ENCODE results near the gene SELENOM.
"Not testable (repeated sequence)": the region's sequence is repeated elsewhere in the genome, so short reads cannot be mapped to it uniquely, and the experiment has no call there.

Gene SELENOM

DNA sequence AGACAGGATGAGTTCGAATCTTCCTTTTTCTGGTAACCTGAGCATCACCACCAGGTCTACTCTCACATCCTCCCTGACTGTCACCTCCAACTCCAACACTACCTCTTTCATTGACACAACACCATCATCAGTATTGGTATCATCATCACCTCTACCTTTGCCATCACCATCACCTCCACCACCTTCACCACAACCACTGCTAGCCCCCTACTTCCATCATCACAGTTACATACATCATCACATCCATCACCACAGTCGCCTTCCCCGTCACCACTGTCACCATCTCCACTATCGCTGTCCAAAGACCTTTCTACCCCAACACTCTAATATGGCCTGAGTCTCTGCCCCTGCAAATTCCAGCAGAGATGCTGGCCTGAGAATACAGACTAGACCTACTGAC, 14.0 kb upstream of the SELENOM start:
- H3K36me3 ChIP-seq (ENCODE audit: insufficient read depth, low read depth, low read length), result no peaks in the 10 kb centered on the region
- no peaks in the 10 kb centered on the region for H3K27me3 ChIP-seq (ENCODE audit: insufficient read depth, low read length)
- no peak overlapping the region for H3K27ac ChIP-seq (ENCODE audit: low read length)
- 0 out of 2 replicates have a peak, but pooled peaks cover 4% of the 10 kb centered on the region for H3K4me1 ChIP-seq (ENCODE audit: insufficient read depth, low read length)
- H3K9ac ChIP-seq (ENCODE audit: low read depth, low read length), result no peak overlapping the region
- H3K9me3 ChIP-seq (ENCODE audit: insufficient read depth, low read depth, low read length), result no peaks in the 10 kb centered on the region
- H3K4me3 ChIP-seq (ENCODE audit: low read length), result no peak overlapping the region

DNA sequence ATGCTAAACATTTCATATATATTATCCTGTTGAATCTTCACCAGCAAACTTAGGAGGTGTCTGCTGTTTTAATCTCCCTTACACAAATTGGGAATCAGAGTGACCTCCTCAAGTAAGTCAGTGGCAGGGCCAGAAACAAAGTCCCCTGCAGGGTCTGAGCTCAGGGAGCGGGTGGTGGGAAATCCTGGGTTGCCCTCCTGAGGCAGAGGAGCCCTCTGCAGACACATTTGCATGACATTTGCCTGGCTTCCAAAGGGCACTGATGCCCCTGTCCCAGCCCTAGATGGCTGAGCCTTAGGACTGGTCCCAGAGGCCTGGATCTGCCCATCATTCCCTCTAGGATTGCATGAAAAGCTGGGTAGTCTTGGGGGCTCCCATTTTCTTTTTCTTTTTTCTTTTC, 13.3 kb upstream of the SELENOM start:
- H3K4me1 ChIP-seq (ENCODE audit: insufficient read depth, low read length), result 0 out of 2 replicates have a peak, but pooled peaks cover 4% of the 10 kb centered on the region
- no peaks in the 10 kb centered on the region for H3K36me3 ChIP-seq (ENCODE audit: insufficient read depth, low read depth, low read length)

DNA sequence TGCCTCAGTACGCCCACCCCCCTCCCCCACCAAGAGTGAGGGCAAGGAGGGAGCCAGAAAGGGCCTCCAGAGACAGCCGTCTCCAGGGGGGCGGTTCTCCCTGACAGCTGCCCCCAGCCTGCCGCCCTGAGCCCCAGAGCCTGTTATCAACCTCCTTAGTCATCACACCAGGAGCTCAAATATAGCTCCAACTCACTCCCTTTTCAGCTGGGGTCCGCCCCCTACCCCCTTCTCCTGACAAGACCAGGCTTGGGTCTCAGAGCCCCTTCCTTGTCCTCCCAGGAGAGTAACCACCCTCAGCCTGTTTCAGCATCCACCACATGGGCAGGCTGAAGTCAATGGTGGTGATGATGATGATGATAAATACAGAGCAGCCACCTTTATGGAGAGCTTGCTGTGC, 12.9 kb upstream of the SELENOM start:
- no peak overlapping the region for H3K27ac ChIP-seq (ENCODE audit: low read length)
- no peak overlapping the region for H3K4me3 ChIP-seq (ENCODE audit: low read length)
- 0 out of 2 replicates have a peak, but pooled peaks cover 4% of the 10 kb centered on the region for H3K4me1 ChIP-seq (ENCODE audit: insufficient read depth, low read length)
- no peaks in the 10 kb centered on the region for H3K36me3 ChIP-seq (ENCODE audit: insufficient read depth, low read depth, low read length)
- H3K9ac ChIP-seq (ENCODE audit: low read depth, low read length), result no peak overlapping the region
- H3K9me3 ChIP-seq (ENCODE audit: insufficient read depth, low read depth, low read length), result no peaks in the 10 kb centered on the region
- no peaks in the 10 kb centered on the region for H3K27me3 ChIP-seq (ENCODE audit: insufficient read depth, low read length)

More for the DNA sequence above, 13.3 kb upstream of the SELENOM start:
- Histone ChIP-seq H3K9ac (ENCODE audit: low read depth, low read length) (no peak overlapping the region; the same call in 1 of the 2 replicates), H3K4me3 (ENCODE audit: low read length) (no peak overlapping the region), H3K27ac (ENCODE audit: low read length) (no peak overlapping the region), H3K9me3 (ENCODE audit: insufficient read depth, low read depth, low read length) (no peaks in the 10 kb centered on the region), H3K27me3 (ENCODE audit: insufficient read depth, low read length) (no peaks in the 10 kb centered on the region)

DNA sequence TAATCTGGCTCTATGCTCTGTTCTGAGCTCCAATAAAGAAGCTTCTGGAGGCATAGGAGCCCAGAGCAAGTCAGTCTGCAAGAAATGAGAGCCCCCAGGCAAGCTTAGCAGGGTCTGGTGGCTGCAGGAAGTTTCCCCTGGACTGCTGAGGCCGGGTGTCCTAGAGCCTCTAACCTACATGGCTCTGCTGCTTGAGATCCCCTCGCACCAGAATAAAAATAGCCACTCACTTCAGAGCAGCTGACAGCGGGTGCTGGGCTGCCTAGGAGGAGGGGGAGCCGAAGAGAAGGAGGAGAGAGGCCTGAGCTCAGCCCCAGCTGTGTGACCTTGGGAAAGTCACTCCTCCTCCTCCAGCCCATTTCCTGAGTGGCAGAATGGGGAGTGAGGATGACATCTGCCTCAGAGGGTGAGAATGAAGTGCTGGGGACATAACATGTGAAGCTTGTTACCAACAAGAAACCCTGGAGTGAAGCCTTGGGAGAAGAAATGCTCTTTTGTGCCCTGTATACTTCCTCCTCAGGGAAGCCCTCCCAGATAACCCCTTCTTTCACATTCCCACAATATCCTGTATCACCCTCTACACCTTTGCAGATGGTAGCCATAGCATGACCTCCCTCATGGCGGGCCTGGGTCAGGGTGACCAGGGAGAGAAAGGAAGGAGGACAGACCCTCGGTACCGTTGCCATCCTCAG, 11.8 kb upstream of the SELENOM start:
- Histone ChIP-seq H3K9me3 (ENCODE audit: insufficient read depth, low read depth, low read length) (no peaks in the 10 kb centered on the region), H3K4me1 (ENCODE audit: insufficient read depth, low read length) (0 out of 2 replicates have a peak, but pooled peaks cover 4% of the 10 kb centered on the region), H3K9ac (ENCODE audit: low read depth, low read length) (no peak overlapping the region), H3K36me3 (ENCODE audit: insufficient read depth, low read depth, low read length) (no peaks in the 10 kb centered on the region), H3K27me3 (ENCODE audit: insufficient read depth, low read length) (no peaks in the 10 kb centered on the region), H3K27ac (ENCODE audit: low read length) (no peak overlapping the region), H3K4me3 (ENCODE audit: low read length) (no peak overlapping the region)

DNA sequence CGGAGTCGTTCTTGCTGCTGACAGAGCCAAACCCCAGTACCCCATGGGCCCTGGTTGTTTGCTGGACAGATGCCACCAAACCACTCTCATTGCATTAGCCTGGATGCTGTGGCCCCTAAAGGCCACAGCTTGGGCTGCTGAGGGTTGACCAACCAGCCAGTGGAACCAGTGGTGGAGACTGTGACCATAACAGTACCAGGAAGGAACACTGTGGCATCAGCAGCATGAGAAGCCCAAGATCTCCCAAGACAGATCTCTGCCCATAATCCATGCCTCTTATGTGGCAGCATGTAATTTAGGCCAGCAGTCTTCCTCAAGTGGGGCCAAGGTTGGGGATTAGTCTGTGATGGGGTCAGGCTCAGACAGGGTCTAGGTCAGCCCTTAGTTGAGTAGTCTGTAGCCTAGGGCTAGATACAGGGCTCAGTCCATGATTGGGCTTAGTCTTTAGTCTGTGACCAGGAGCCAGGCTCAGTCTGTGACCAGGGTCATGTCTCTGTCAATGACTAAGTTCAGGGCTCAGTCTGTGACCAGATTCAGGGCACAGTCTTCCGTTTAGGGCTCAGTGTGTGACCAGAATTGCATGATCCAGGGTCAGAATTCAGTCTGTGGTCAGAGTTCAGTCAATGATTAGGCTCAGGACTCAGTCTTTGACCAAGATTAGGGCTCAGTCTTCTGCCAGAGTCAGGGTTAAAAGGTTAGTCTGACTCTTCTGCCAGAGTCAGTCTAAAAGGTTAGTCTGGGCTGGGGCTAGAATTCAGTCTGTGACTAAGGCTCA, 10.9 kb upstream of the SELENOM start:
- Histone ChIP-seq H3K27me3 (ENCODE audit: insufficient read depth, low read length) (no peaks in the 10 kb centered on the region), H3K9ac (ENCODE audit: low read depth, low read length) (no peak overlapping the region), H3K27ac (ENCODE audit: low read length) (no peak overlapping the region), H3K9me3 (ENCODE audit: insufficient read depth, low read depth, low read length) (no peaks in the 10 kb centered on the region), H3K4me1 (ENCODE audit: insufficient read depth, low read length) (0 out of 2 replicates have a peak, but pooled peaks cover 2% of the 10 kb centered on the region), H3K4me3 (ENCODE audit: low read length) (no peak overlapping the region), H3K36me3 (ENCODE audit: insufficient read depth, low read depth, low read length) (no peaks in the 10 kb centered on the region)

DNA sequence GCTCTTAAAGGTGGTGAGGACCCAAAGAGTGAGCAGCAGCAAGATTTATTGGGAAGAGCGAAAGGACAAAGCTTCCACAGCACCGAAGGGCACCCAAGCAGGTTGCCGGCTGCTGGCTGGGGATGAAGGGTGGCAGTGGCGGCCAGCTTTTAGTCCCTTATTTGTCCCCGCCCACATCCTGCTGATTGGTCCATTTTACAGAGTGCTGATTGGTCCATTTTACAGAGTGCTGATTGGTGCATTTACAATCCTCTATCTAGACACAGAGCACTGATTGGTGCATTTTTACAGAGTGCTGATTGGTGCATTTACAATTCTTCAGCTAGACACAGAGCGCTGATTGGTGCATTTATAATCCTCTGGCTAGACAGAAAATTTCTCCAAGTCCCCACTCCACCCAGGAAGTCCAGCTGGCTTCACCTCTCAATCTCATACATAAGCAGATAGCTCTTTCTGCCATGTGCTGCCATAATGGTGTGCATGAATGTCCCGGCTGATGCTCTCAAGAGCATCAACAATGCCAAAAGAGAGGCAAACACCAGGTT, 5.3 kb upstream of the SELENOM start:
- not testable (repeated sequence) for H3K27me3 ChIP-seq (ENCODE audit: insufficient read depth, low read length); H3K36me3 ChIP-seq (ENCODE audit: insufficient read depth, low read depth, low read length); H3K27ac ChIP-seq (ENCODE audit: low read length); H3K9ac ChIP-seq (ENCODE audit: low read depth, low read length); H3K4me3 ChIP-seq (ENCODE audit: low read length); H3K9me3 ChIP-seq (ENCODE audit: insufficient read depth, low read depth, low read length); H3K4me1 ChIP-seq (ENCODE audit: insufficient read depth, low read length)

DNA sequence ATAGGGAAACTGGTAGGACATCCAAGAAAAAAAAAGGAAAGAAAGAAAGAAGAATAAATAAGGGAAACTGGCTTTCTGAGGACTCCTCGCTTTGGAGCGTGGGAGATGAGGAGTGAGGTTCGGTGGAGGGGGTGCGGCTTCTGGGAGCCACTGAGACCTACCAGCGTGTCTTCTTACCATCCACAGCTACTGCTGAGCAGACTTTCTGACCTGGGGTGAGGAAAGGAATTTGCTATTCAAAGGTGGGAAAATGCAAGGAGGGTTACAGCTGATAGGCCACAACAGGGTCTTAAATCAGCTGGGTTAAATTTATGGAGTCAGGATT, 488 bp upstream of the SELENOM start:
- Histone ChIP-seq H3K36me3 (ENCODE audit: insufficient read depth, low read depth, low read length) (no peaks in the 10 kb centered on the region), H3K4me1 (ENCODE audit: insufficient read depth, low read length) (no peaks in the 10 kb centered on the region), H3K4me3 (ENCODE audit: low read length) (peak overlapping the region; percentile 63), H3K27ac (ENCODE audit: low read length) (no peak overlapping the region), H3K27me3 (ENCODE audit: insufficient read depth, low read length) (peaks cover 30% of the 10 kb centered on the region), H3K9ac (ENCODE audit: low read depth, low read length) (peak overlapping the region; percentile 36; the same call in 1 of the 2 replicates), H3K9me3 (ENCODE audit: insufficient read depth, low read depth, low read length) (no peaks in the 10 kb centered on the region)

DNA sequence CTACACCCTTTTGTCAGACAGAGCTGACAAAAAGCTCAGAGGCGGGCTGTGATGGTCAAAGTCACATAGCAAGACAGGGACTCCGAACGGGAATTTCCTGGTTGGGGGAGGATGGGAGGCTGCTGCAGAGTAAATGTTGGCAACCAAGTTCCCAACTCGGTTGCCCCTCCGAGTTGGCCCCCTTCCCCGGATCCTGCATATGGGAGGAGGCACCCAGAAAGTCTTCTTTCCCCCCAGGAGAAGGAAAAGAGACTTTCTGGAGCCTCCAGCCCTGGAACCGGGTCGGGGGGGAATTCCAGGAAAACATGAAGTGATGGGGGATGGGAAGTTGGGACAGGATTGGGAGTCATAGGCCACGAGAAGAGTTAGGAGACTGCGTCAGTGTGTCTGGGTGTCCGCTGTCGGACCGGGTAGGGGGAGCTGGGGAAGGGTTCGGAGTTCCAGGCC, 614 bp downstream of the SELENOM start:
- no peaks in the 10 kb centered on the region for H3K9me3 ChIP-seq (ENCODE audit: insufficient read depth, low read depth, low read length)
- no peak overlapping the region for H3K27ac ChIP-seq (ENCODE audit: low read length)
- H3K36me3 ChIP-seq (ENCODE audit: insufficient read depth, low read depth, low read length), result no peaks in the 10 kb centered on the region
- H3K27me3 ChIP-seq (ENCODE audit: insufficient read depth, low read length), result peaks cover 30% of the 10 kb centered on the region
- no peaks in the 10 kb centered on the region for H3K4me1 ChIP-seq (ENCODE audit: insufficient read depth, low read length)
- peak overlapping the region; percentile 71 for H3K4me3 ChIP-seq (ENCODE audit: low read length)
- H3K9ac ChIP-seq (ENCODE audit: low read depth, low read length), result peak overlapping the region; percentile 72

DNA sequence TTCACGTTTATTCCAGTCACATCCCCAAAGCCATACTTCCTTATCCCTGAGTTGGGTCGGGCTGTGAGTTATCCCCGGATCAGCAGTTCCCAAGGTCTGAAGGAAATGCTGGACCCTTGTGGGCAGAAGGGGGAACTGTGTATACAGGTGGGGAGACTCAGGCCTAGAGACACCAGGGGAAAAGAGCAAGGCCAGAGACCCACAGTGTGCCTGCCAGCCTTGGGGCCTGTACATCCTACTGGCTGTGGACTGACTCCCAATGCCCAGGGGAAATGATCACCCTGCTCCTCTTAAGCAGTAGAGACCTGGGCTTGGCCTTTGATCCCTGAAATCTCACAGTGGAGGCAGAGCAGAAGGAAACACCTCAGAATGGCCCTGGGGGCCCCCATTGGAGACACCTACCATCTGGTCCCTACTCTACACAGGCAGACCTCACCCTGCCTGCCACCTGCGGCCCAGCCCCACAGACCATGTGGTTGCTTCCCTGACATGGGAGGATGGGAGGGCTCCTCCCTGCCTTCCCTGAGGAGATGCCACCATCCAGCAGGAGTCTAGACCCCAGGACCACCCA, 1.3 kb downstream of the SELENOM start:
- H3K4me3 ChIP-seq (ENCODE audit: low read length), result no peak overlapping the region
- H3K4me1 ChIP-seq (ENCODE audit: insufficient read depth, low read length), result no peaks in the 10 kb centered on the region
- no peaks in the 10 kb centered on the region for H3K36me3 ChIP-seq (ENCODE audit: insufficient read depth, low read depth, low read length)
- H3K9me3 ChIP-seq (ENCODE audit: insufficient read depth, low read depth, low read length), result no peaks in the 10 kb centered on the region
- peaks cover 30% of the 10 kb centered on the region for H3K27me3 ChIP-seq (ENCODE audit: insufficient read depth, low read length)
- no peak overlapping the region for H3K9ac ChIP-seq (ENCODE audit: low read depth, low read length)
- no peak overlapping the region for H3K27ac ChIP-seq (ENCODE audit: low read length)

DNA sequence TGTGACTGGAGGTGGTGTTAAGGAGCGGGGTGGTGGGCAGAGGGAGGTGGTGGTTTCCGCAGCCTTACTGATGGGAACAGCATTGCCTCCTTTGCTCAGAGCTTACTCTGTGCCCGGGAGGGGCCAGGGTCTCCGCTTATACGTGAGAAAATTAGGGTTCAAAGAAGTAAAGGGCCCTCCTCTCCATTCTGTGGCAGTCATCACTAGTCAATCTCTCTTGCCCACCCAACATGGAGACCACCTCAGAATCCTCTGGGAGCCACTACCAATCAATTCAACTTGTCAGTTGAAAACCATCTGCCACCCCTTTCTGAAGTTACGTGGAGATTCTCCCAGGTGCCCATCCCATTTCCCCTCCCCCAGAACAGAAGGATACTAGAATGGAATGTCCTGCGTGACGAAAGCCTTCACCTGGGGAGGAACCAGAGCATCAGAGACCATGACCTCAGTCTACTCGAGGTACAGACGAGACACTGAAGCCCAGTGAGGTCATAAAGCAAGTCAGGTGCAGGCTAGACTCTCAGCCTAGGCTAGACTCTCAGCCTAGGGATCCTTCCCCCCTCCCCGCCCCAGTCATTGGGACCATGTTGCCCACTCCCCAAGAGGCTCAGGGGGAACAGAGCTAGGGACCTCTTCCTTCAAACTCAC, 2.0 kb downstream of the SELENOM start:
- Histone ChIP-seq H3K4me3 (ENCODE audit: low read length) (peak overlapping the region; percentile 29; the same call in 1 of the 2 replicates), H3K27ac (ENCODE audit: low read length) (no peak overlapping the region), H3K4me1 (ENCODE audit: insufficient read depth, low read length) (no peaks in the 10 kb centered on the region), H3K9ac (ENCODE audit: low read depth, low read length) (no peak overlapping the region), H3K9me3 (ENCODE audit: insufficient read depth, low read depth, low read length) (no peaks in the 10 kb centered on the region), H3K36me3 (ENCODE audit: insufficient read depth, low read depth, low read length) (no peaks in the 10 kb centered on the region), H3K27me3 (ENCODE audit: insufficient read depth, low read length) (peaks cover 30% of the 10 kb centered on the region)

DNA sequence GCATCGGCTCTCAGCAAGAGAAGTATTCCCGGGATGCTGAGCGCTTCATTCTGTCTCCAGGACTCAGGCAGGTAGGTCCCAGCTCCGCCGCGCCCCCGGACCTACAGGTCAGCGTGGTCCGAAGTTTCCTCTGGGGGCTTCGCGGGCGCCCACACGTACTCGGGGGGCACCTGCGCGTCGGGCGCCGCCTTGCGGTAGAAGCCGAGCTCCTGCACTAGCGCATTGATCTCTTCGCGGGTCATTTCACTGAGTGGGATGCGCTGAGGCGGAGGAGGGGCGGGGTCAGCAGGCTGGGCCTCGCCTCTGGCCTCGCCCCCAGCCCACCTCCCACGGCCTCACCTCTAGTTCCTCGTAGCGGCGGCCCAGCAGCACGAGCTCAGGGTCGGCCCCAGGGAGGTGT, 2.5 kb downstream of the SELENOM start:
- Histone ChIP-seq H3K27ac (ENCODE audit: low read length) (no peak overlapping the region), H3K4me3 (ENCODE audit: low read length) (peak overlapping the region; percentile 29; the same call in 1 of the 2 replicates), H3K9me3 (ENCODE audit: insufficient read depth, low read depth, low read length) (no peaks in the 10 kb centered on the region), H3K4me1 (ENCODE audit: insufficient read depth, low read length) (no peaks in the 10 kb centered on the region), H3K36me3 (ENCODE audit: insufficient read depth, low read depth, low read length) (no peaks in the 10 kb centered on the region), H3K9ac (ENCODE audit: low read depth, low read length) (no peak overlapping the region), H3K27me3 (ENCODE audit: insufficient read depth, low read length) (peaks cover 30% of the 10 kb centered on the region)
